ENCODE results near the gene SASH1.

Gene SASH1

DNA sequence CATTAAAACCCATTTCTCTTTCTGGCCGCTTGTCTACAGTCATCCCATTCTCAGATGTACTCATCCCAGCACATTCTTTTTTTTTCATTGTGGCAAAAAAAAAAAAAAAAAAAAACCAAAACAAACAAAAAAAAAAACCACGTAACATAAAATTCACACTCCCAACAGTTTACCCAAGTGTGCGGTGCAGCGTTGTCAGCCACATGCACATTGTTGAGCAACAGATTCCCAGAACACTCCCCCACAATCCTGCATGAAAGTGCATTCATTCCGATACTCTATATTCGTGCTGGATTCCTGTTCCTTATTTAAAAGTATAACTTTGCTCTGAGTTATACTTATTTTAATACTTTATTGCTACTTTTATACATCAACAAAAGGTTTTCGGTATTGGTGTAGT, 96.0 kb downstream of the SASH1 start:
- Histone ChIP-seq H3F3A (ENCODE audit: insufficient read depth, low read length) (no peaks in the 10 kb centered on the region), H2AFZ (ENCODE audit: low read length) (no peak overlapping the region), H3K9me2 (replicated peaks; ENCODE audit: insufficient read depth, low read length) (no peaks in the 10 kb centered on the region), H3K4me3 (ENCODE audit: low read length) (no peak overlapping the region), H3K27me3 (replicated peaks; ENCODE audit: insufficient read depth, low read length) (no peaks in the 10 kb centered on the region), H3K4me1 (ENCODE audit: low read length) (no peaks in the 10 kb centered on the region), H3K9me3 (replicated peaks; ENCODE audit: insufficient read depth, low read length) (no peaks in the 10 kb centered on the region), H4K20me1 (ENCODE audit: insufficient read depth, low read length) (no peaks in the 10 kb centered on the region), H3K9ac (ENCODE audit: low read length) (no peak overlapping the region), H3K36me3 (replicated peaks; ENCODE audit: insufficient read depth, low read length) (no peaks in the 10 kb centered on the region), H3K27ac (ENCODE audit: low read length) (no peak overlapping the region), H3K4me2 (ENCODE audit: low read depth, low read length) (no peak overlapping the region), H3K79me2 (ENCODE audit: low read length) (no peaks in the 10 kb centered on the region)
- DNase-seq = no peak
- no peak for TF ChIP-seq EZH2phosphoT487 (IDR thresholded peaks at IDR 0.05; ENCODE audit: low read length)
- no peak for TF ChIP-seq EZH2 (optimal IDR thresholded peaks at IDR 0.05; ENCODE audit: low read depth, low read length)
- TF ChIP-seq, protein P1, sequence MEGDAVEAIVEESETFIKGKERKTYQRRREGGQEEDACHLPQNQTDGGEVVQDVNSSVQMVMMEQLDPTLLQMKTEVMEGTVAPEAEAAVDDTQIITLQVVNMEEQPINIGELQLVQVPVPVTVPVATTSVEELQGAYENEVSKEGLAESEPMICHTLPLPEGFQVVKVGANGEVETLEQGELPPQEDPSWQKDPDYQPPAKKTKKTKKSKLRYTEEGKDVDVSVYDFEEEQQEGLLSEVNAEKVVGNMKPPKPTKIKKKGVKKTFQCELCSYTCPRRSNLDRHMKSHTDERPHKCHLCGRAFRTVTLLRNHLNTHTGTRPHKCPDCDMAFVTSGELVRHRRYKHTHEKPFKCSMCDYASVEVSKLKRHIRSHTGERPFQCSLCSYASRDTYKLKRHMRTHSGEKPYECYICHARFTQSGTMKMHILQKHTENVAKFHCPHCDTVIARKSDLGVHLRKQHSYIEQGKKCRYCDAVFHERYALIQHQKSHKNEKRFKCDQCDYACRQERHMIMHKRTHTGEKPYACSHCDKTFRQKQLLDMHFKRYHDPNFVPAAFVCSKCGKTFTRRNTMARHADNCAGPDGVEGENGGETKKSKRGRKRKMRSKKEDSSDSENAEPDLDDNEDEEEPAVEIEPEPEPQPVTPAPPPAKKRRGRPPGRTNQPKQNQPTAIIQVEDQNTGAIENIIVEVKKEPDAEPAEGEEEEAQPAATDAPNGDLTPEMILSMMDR (IDR thresholded peaks at IDR 0.05; ENCODE audit: low read length) = no peak

GRCh38 chr6:148440016-148440415, 97.4 kb downstream of the SASH1 start:
- H3K9ac ChIP-seq (ENCODE audit: low read length) = no peak overlapping the region
- no peak overlapping the region for H2AFZ ChIP-seq (ENCODE audit: low read length)
- H4K20me1 ChIP-seq (ENCODE audit: insufficient read depth, low read length) = no peaks in the 10 kb centered on the region
- H3K4me2 ChIP-seq (ENCODE audit: low read depth, low read length) = no peak overlapping the region
- no peaks in the 10 kb centered on the region for H3F3A ChIP-seq (ENCODE audit: insufficient read depth, low read length)
- DNase-seq = no peak
- H3K27me3 ChIP-seq (replicated peaks; ENCODE audit: insufficient read depth, low read length) = no peaks in the 10 kb centered on the region
- H3K4me3 ChIP-seq (ENCODE audit: low read length) = no peak overlapping the region
- no peaks in the 10 kb centered on the region for H3K4me1 ChIP-seq (ENCODE audit: low read length)
- TF ChIP-seq EZH2 (optimal IDR thresholded peaks at IDR 0.05; ENCODE audit: low read depth, low read length) (no peak), EZH2phosphoT487 (IDR thresholded peaks at IDR 0.05; ENCODE audit: low read length) (no peak)
- TF ChIP-seq, protein P1 (IDR thresholded peaks at IDR 0.05; ENCODE audit: low read length) = no peak
- no peaks in the 10 kb centered on the region for H3K9me2 ChIP-seq (replicated peaks; ENCODE audit: insufficient read depth, low read length)
- no peaks in the 10 kb centered on the region for H3K36me3 ChIP-seq (replicated peaks; ENCODE audit: insufficient read depth, low read length)
- H3K79me2 ChIP-seq (ENCODE audit: low read length) = no peaks in the 10 kb centered on the region
- no peaks in the 10 kb centered on the region for H3K9me3 ChIP-seq (replicated peaks; ENCODE audit: insufficient read depth, low read length)
- no peak overlapping the region for H3K27ac ChIP-seq (ENCODE audit: low read length)

DNA sequence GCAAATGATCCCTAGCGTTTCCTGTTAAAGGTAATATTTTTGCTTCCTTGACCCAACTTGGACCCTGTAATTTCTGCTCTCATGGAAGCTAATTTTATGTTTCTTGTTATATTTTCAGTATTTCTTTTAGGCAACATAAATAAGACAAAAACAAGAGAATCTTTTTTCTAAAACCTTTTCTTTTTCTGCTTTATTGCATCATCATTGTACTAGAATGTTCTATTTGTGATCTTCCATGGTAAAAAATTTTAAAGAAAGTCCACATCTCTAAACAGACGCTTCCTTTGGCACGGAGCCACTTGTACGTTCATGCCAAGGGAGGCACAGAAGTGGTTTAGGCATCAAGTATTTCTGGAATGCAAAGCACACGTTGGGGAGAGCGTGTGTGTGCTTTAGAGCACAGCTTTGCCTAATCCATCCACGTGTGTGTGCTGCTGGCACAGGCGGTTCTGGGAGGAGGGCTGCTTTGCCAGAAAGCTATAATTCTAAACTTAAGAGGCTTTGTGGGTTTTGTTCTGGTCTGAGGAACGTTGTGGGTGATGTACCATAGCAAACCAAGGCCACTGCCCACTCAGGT, 98.3 kb downstream of the SASH1 start:
- Histone ChIP-seq H3F3A (ENCODE audit: insufficient read depth, low read length) (no peaks in the 10 kb centered on the region), H3K4me1 (ENCODE audit: low read length) (no peaks in the 10 kb centered on the region), H3K4me2 (ENCODE audit: low read depth, low read length) (no peak overlapping the region), H3K9me2 (replicated peaks; ENCODE audit: insufficient read depth, low read length) (no peaks in the 10 kb centered on the region), H3K9me3 (replicated peaks; ENCODE audit: insufficient read depth, low read length) (no peaks in the 10 kb centered on the region), H3K9ac (ENCODE audit: low read length) (no peak overlapping the region), H3K27ac (ENCODE audit: low read length) (no peak overlapping the region), H4K20me1 (ENCODE audit: insufficient read depth, low read length) (no peaks in the 10 kb centered on the region), H3K79me2 (ENCODE audit: low read length) (no peaks in the 10 kb centered on the region), H3K36me3 (replicated peaks; ENCODE audit: insufficient read depth, low read length) (no peaks in the 10 kb centered on the region), H3K27me3 (replicated peaks; ENCODE audit: insufficient read depth, low read length) (no peaks in the 10 kb centered on the region), H3K4me3 (ENCODE audit: low read length) (no peak overlapping the region), H2AFZ (ENCODE audit: low read length) (no peak overlapping the region)
- no peak for DNase-seq
- TF ChIP-seq EZH2 (optimal IDR thresholded peaks at IDR 0.05; ENCODE audit: low read depth, low read length) = no peak
- TF ChIP-seq, protein P1 (IDR thresholded peaks at IDR 0.05; ENCODE audit: low read length) = no peak
